ENCODE measurements around the gene USF3. TPM values are rescaled to one million over a fixed set of nuclear protein-coding genes. Genes with fewer than 3 reads are reported as not detected.
A peak's percentile ranks its signal among the peaks of the same experiment; 100 is the strongest.

USF3 gene
- total and polyA plus RNA-seq, 2 of the 13 experiments (the other 11 are each of a cell fraction or from before 2014, with no cell fraction given) = 6.3 to 15.2 TPM

GRCh38 chr3:113631573-113631972 is 64.9 kb downstream of the USF3 start:
- no peak for DNase-seq (ENCODE audit: low spot score)
- H3K36me3 ChIP-seq (replicated peaks in 1 of 2; ENCODE audit: control insufficient read depth in 1 of 2, insufficient read depth in 2 of 2, low read length in 2 of 2) = no peaks in the 10 kb centered on the region
- no peak overlapping the region for H2AFZ ChIP-seq (ENCODE audit: low read length)
- no peaks in the 10 kb centered on the region for H3K79me2 ChIP-seq (ENCODE audit: insufficient read depth, low read length)
- H3K27ac ChIP-seq (ENCODE audit: extremely low read length, insufficient read depth, low read length) = no peak overlapping the region
- H3K9me3 ChIP-seq (ENCODE audit: low read length) = no peaks in the 10 kb centered on the region
- ChIA-PET CTCF (ENCODE audit: low intra/inter-chr PET ratio, low total read pairs) (no interaction called here), POLR2A (interaction anchor here (1.2 to 2.4 kb wide), 2 partner anchors 31 to 64 kb away, joined by 6 to 11 read pairs; partner anchors contain the start of gene USF3)
- H3K4me1 ChIP-seq (ENCODE audit: insufficient read depth, low read length) = peaks cover 73% of the 10 kb centered on the region
- no peak overlapping the region for H3K9ac ChIP-seq (ENCODE audit: insufficient read depth, low read depth, low read length)
- 15% methylated on average over 6 of the region's 6 CpGs for WGBS (ENCODE audit: low lambda C conversion rate)
- H3K4me3 ChIP-seq (replicated peaks in 1 of 3; ENCODE audit: insufficient read depth in 1 of 3, low read depth in 2 of 3, low read length in 3 of 3) = no peak overlapping the region
- no peak for FAIRE-seq
- H3K27me3 ChIP-seq (ENCODE audit: control insufficient read depth in 1 of 2, insufficient read depth in 2 of 2, low read length in 2 of 2) = 0 out of 5 replicates have a peak, but pooled peaks cover 0 to 9% of the 10 kb centered on the region in 2 experiments
- intact Hi-C loops (cut with micrococcal nuclease; ENCODE audit: unreplicated experiment) = loop anchor here (2.0 to 5.0 kb wide), 2 partner anchors 31 to 66 kb away; partner anchors contain the start of gene USF3
- in situ Hi-C loops (cut with HindIII; ENCODE audit: extremely low pct_ligation_motif_present, low pct_unique_long_range_greater_than_20kb) = no loop called here
- ATAC-seq = peak; percentile 15; the same call in 1 of the 3 replicates
- no TSS peak for BruUV-seq (replicated peaks)
- peak overlapping the region; percentile 85 for H3K4me2 ChIP-seq (ENCODE audit: low read depth, low read length)
- no peaks in the 10 kb centered on the region for H4K20me1 ChIP-seq (ENCODE audit: insufficient read depth, low read length)
- TF ChIP-seq NFE2L2 (IDR thresholded peaks at IDR 0.05; ENCODE audit: low read length) (no peak), ZNF775 (CRISPR knock-in tag; IDR thresholded peaks at IDR 0.05; ENCODE audit: borderline replicate concordance) (no peak), ARID5B (CRISPR knock-in tag; IDR thresholded peaks at IDR 0.05) (no peak), ZNF782 (CRISPR knock-in tag; IDR thresholded peaks at IDR 0.05; ENCODE audit: borderline replicate concordance) (no peak), FOXA3 (CRISPR knock-in tag; IDR thresholded peaks at IDR 0.05) (peak; percentile 56; the same call in 1 of the 2 replicates), FOXA1 (IDR thresholded peaks at IDR 0.05) (no peak), FOXA1 (CRISPR knock-in tag; IDR thresholded peaks at IDR 0.05) (0 out of 2 replicates have a peak, but pooled peaks have one; percentile 44), ZNF274 (CRISPR knock-in tag; IDR thresholded peaks at IDR 0.05) (no peak), MIER2 (CRISPR knock-in tag; IDR thresholded peaks at IDR 0.05) (peak; percentile 88), HOXA7 (CRISPR knock-in tag; IDR thresholded peaks at IDR 0.05) (no peak)
- TF ChIP-seq, protein P1, sequence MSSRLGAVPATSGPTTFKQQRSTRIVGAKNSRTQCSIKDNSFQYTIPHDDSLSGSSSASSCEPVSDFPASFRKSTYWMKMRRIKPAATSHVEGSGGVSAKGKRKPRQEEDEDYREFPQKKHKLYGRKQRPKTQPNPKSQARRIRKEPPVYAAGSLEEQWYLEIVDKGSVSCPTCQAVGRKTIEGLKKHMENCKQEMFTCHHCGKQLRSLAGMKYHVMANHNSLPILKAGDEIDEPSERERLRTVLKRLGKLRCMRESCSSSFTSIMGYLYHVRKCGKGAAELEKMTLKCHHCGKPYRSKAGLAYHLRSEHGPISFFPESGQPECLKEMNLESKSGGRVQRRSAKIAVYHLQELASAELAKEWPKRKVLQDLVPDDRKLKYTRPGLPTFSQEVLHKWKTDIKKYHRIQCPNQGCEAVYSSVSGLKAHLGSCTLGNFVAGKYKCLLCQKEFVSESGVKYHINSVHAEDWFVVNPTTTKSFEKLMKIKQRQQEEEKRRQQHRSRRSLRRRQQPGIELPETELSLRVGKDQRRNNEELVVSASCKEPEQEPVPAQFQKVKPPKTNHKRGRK (CRISPR knock-in tag; IDR thresholded peaks at IDR 0.05) = no peak
- TF ChIP-seq, protein P2, sequence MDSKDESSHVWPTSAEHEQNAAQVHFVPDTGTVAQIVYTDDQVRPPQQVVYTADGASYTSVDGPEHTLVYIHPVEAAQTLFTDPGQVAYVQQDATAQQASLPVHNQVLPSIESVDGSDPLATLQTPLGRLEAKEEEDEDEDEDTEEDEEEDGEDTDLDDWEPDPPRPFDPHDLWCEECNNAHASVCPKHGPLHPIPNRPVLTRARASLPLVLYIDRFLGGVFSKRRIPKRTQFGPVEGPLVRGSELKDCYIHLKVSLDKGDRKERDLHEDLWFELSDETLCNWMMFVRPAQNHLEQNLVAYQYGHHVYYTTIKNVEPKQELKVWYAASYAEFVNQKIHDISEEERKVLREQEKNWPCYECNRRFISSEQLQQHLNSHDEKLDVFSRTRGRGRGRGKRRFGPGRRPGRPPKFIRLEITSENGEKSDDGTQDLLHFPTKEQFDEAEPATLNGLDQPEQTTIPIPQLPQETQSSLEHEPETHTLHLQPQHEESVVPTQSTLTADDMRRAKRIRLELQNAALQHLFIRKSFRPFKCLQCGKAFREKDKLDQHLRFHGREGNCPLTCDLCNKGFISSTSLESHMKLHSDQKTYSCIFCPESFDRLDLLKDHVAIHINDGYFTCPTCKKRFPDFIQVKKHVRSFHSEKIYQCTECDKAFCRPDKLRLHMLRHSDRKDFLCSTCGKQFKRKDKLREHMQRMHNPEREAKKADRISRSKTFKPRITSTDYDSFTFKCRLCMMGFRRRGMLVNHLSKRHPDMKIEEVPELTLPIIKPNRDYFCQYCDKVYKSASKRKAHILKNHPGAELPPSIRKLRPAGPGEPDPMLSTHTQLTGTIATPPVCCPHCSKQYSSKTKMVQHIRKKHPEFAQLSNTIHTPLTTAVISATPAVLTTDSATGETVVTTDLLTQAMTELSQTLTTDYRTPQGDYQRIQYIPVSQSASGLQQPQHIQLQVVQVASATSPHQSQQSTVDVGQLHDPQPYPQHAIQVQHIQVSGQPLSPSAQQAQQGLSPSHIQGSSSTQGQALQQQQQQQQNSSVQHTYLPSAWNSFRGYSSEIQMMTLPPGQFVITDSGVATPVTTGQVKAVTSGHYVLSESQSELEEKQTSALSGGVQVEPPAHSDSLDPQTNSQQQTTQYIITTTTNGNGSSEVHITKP (CRISPR knock-in tag; IDR thresholded peaks at IDR 0.05; ENCODE audit: low read depth) = no peak
